ENCODE data around the gene SCAANT1. TPM values are rescaled to one million over a fixed set of nuclear protein-coding genes. Genes with fewer than 3 reads are reported as not detected.
A peak's percentile ranks its signal among the peaks of the same experiment; 100 is the strongest.

Gene SCAANT1
- total and polyA plus RNA-seq, 2 of the 8 experiments (the other 6 are each of a cell fraction or from before 2014, with no cell fraction given), result not detected

DNA sequence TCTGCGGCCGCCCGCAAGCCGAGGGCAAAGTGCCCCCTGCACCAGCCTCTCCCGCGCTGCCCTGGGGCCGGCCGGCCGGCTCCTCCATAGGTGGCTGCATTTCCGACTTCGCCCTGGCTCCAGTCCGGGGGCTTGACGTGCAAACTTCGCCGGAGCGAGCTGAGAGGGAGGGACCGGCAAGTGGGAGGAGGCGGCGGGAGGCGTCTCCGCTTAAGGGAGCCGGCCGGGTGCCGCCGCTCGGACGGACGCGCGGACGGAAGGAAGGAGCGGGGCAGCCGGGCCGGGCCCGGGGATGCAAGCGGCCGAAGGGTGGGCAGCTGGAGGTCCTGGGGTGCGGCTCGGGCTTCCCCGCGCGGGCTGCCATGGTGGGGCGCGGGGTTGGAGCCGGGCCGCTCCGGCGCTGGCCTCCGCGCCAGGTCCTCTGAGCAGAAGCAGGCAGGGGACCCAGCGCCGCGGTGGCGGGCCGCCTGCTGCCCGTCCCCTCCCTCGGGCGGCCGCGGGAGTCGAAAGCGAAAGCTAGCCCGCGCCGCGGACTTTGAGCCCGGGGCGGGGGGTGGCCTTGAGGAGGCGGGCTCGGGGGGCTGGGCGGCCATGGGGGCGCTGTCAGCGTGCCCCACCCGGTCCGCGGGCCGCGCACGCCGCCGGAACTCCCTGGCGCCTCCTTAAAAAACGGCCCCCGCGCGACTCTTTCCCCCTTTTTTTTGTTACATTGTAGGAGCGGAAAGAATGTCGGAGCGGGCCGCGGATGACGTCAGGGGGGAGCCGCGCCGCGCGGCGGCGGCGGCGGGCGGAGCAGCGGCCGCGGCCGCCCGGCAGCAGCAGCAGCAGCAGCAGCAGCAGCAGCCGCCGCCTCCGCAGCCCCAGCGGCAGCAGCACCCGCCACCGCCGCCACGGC, at the start of gene SCAANT1 (continued):
- TF ChIP-seq RAD21 (IDR thresholded peaks at IDR 0.05 in 1 of 2, conservative IDR thresholded peaks at IDR 0.05 in 1 of 2; ENCODE audit: low read depth in 2 of 2, low read length in 2 of 2) (no peak; a peak in 2 of 4 replicates), YY1 (IDR thresholded peaks at IDR 0.05; ENCODE audit: low read depth, low read length) (no peak), NANOG (IDR thresholded peaks at IDR 0.05; ENCODE audit: insufficient read depth, low read depth, low read length, poor library complexity, severe bottlenecking) (no peak), FOSL1 (IDR thresholded peaks at IDR 0.05; ENCODE audit: insufficient read depth, low read depth, low read length) (no peak), TAF1 (IDR thresholded peaks at IDR 0.05; ENCODE audit: low read depth, low read length) (peak; percentile 52; the same call in 1 of the 2 replicates), JUND (IDR thresholded peaks at IDR 0.05; ENCODE audit: low read length) (peak; percentile 36; the same call in 1 of the 2 replicates), KDM5A (IDR thresholded peaks at IDR 0.05; ENCODE audit: low read length) (no peak), SUZ12 (IDR thresholded peaks at IDR 0.05; ENCODE audit: low read length) (peak; percentile 23; the same call in 1 of the 2 replicates), JUN (IDR thresholded peaks at IDR 0.05; ENCODE audit: low read depth, low read length) (no peak), TAF7 (optimal IDR thresholded peaks at IDR 0.05; ENCODE audit: borderline replicate concordance, low read depth, low read length) (no peak), HDAC6 (IDR thresholded peaks at IDR 0.05; ENCODE audit: low read depth, low read length) (no peak), TBP (IDR thresholded peaks at IDR 0.05; ENCODE audit: low read depth, low read length) (peak; percentile 66; the same call in 1 of the 2 replicates), EGR1 (IDR thresholded peaks at IDR 0.05; ENCODE audit: borderline replicate concordance, low read depth, low read length) (no peak), POLR2A (IDR thresholded peaks at IDR 0.05; ENCODE audit: control extremely low read depth in 1 of 2, low read depth in 2 of 2, low read length in 2 of 2) (peak in 1 of 2 experiments; percentile 64; a peak in 2 of 3 replicates), CHD2 (IDR thresholded peaks at IDR 0.05; ENCODE audit: low read length) (no peak), RFX5 (IDR thresholded peaks at IDR 0.05; ENCODE audit: borderline replicate concordance, low read depth, low read length) (no peak), CREB1 (IDR thresholded peaks at IDR 0.05) (peak; percentile 63; the same call in 1 of the 2 replicates), TCF12 (IDR thresholded peaks at IDR 0.05; ENCODE audit: low read depth, low read length) (no peak), SIRT6 (IDR thresholded peaks at IDR 0.05; ENCODE audit: low read length) (no peak), SP2 (IDR thresholded peaks at IDR 0.05; ENCODE audit: low read length) (no peak)
- TF ChIP-seq, protein P1, sequence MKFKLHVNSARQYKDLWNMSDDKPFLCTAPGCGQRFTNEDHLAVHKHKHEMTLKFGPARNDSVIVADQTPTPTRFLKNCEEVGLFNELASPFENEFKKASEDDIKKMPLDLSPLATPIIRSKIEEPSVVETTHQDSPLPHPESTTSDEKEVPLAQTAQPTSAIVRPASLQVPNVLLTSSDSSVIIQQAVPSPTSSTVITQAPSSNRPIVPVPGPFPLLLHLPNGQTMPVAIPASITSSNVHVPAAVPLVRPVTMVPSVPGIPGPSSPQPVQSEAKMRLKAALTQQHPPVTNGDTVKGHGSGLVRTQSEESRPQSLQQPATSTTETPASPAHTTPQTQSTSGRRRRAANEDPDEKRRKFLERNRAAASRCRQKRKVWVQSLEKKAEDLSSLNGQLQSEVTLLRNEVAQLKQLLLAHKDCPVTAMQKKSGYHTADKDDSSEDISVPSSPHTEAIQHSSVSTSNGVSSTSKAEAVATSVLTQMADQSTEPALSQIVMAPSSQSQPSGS (IDR thresholded peaks at IDR 0.05; ENCODE audit: low read length), result no peak
- TF ChIP-seq, protein P2, sequence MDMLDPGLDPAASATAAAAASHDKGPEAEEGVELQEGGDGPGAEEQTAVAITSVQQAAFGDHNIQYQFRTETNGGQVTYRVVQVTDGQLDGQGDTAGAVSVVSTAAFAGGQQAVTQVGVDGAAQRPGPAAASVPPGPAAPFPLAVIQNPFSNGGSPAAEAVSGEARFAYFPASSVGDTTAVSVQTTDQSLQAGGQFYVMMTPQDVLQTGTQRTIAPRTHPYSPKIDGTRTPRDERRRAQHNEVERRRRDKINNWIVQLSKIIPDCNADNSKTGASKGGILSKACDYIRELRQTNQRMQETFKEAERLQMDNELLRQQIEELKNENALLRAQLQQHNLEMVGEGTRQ (IDR thresholded peaks at IDR 0.05; ENCODE audit: low read length), result no peak
